HG03159 (cell line): ENCODE data around the gene AOPEP.

Experiments used
- ATAC-seq: cut with Tn5 transposase; IDR thresholded peaks from one replicate; pipeline ENCODE4 v1.9.1; 2021; ENCODE audit warnings: mild to moderate bottlenecking, moderate library complexity; ENCODE audit not compliant: unreplicated experiment

AOPEP gene

DNA sequence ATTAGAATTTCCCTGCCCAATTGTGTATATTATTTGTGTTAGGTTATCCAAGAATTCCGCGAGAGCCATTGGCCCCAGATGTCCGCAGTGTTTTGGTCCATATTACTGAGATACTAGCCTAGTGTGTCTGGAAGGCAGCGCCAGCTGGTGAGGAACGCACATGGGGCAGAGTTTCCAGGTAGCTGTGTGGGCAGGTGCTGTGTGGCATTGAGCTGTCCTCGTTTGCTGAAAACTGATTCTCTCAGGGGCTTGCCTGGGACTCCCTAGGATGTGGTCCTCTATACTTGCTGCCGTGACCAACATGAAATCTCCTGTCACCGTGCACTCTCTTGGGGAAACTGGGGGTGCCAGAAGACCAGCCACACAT lies 302.3 kb downstream of the AOPEP start:
- ATAC-seq: no peak

GRCh38 chr9:95029288-95029687 lies 302.8 kb downstream of the AOPEP start:
- no peak for ATAC-seq

- no peak for ATAC-seq
Observed at GRCh38 chr9:95029720-95030119, 303.2 kb downstream of the AOPEP start.

GRCh38 chr9:95030344-95030743 lies 303.8 kb downstream of the AOPEP start:
- no peak for ATAC-seq

GRCh38 chr9:95030920-95031642 lies 304.6 kb downstream of the AOPEP start:
- no peak for ATAC-seq

DNA sequence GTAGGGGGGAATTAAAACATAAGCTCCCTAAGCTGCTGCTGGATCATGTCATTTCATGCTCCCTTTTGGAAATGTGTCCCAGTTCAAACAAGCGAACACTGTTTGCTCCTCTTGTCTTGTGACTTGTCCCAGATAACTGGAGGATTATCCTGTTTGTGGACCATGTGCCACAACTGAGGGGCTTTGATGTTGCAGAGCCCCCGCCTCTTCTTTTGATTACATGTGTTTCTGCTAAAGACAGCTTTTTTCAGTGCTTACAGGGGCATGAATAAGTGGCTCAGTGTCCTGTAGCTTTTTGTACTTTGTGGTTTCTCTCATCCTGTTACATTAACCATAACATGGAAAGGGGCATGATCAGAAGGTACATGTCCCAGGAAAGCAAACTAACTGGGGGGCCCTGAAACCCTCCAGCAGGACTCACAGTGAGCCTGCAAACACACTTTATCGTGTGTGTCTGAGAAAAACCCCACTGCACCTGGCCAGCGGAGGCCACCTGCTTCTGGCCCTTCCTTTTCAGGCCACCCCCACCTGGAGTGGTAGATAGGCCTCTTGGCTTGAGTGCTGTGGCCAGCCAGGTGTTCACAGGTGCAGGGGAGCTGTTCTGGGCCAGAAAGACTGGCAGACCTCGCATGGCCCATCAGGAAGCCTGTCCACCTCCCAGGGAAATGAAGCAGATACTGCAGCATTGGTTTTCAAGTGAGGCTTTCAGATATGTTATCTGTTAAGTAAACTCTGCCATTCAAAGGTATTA lies 305.4 kb downstream of the AOPEP start:
- no peak for ATAC-seq

DNA sequence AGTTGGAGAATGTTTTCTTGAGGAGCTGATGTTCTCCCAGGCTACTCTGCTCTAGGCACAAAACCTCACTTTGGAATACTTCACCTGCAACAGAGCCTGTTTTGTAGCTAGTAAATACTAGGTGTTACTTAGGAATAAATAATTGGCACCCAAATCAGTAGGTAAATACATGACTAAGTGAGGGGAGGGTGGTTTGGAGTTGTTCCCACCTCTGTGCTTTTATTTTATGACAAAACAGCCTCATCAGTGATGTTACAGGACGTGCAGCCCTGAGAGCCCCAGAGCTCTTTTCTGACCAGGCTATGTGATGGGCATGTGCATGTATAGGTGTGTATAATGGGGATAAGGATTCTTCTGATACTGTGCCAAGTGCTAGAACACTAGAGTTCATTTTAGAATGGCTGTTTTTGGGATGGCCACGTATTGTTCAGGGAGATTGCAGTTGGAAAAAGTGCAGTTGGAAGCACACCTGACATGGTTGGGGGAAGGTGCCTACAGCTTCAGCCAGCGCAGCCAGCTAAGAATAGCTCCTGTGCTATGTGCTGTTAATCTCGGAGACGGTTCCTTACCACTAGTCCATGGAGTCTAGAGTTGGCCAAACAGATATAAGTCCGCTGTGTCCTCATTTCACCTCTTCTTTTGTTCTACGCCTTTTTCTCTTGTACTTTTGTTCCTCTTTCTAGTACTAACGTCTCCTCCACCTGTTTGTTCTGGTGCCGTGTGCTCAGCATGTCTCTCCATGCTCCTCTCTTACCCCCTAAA lies 306.3 kb downstream of the AOPEP start:
- ATAC-seq: no peak

GRCh38 chr9:95035846-95036245 lies 309.3 kb downstream of the AOPEP start:
- ATAC-seq: no peak

DNA sequence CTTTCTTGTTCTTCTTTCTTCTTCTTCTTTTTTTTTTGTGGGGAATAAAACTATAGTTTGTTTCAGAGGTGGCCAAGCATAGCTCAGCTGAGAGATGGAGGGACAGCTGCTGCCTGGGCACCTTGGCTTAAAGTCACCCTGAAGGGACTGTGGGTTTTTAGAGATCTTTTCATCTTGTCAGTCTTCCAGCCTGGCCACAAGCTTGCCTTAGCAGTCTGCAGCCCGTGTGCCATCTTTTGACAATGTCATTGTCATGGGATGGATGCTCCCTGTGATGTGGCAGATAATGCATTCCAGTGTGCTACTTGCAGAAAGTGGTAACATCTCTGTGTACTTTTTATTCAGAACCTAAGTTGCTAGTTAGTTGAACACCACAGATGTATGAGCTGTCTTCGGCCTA lies 310.2 kb downstream of the AOPEP start:
- ATAC-seq: no peak

GRCh38 chr9:95037789-95038521 lies 311.5 kb downstream of the AOPEP start:
- no peak for ATAC-seq

GRCh38 chr9:95038666-95039065 lies 312.2 kb downstream of the AOPEP start:
- no peak for ATAC-seq

DNA sequence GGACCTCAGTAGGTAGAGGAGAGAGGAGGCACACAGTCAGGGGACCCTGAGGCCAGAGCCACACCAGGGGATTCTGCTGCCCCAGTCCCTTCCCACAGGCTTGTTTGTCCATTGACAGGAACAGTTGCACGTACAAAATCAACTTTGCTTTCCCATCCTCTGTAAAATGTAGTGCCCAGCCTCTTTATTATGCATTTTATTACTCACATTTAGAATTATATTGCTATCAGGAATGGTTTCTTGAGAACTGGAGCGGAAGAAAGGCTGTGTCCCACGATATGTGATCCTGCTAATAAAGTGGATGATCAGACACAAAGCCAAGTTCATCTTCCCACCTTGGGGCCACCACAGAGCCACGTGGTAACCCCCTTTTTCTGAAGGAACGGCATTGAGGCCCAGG lies 313.6 kb downstream of the AOPEP start:
- ATAC-seq: no peak

DNA sequence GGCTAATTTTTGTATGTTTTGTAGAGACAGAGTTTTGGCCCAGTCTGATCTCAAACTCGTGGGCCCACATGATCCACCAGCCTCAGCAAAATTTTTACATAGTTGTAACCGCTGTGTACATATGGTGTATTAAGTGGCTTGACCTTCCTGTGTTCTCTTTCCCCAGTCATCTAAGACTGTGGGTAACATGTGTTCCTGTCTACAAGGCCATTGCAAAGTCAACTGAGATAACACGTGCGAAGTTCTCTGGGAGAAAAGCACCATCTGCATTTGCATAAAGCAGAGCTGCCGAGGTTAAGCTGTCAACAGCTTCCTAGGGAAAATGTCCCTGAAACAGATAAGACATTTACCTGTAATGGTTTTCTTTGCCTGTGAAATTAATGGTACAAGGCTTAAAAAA lies 317.3 kb downstream of the AOPEP start:
- ATAC-seq: no peak

- ATAC-seq: no peak
Observed at GRCh38 chr9:95044731-95045508, 318.4 kb downstream of the AOPEP start.

DNA sequence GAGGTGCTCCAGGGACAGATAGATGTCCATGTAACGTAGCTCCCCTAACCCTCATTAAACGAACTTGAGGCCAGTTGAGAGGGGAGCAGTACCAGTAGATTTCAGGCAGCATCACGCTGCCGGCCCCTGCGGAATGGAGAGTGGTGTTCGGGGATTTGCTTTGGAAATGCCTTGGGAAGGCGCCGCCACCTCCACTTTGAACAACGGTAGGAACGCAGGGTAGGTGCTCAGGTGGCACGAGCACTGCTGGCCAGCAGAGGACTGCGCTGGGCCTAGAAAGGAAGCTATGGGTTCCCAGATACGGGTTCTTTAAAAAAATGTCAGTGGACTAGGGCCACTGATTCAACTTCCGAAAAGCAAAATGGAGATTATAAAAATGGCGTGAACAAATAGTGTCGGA lies 319.3 kb downstream of the AOPEP start:
- ATAC-seq: no peak

DNA sequence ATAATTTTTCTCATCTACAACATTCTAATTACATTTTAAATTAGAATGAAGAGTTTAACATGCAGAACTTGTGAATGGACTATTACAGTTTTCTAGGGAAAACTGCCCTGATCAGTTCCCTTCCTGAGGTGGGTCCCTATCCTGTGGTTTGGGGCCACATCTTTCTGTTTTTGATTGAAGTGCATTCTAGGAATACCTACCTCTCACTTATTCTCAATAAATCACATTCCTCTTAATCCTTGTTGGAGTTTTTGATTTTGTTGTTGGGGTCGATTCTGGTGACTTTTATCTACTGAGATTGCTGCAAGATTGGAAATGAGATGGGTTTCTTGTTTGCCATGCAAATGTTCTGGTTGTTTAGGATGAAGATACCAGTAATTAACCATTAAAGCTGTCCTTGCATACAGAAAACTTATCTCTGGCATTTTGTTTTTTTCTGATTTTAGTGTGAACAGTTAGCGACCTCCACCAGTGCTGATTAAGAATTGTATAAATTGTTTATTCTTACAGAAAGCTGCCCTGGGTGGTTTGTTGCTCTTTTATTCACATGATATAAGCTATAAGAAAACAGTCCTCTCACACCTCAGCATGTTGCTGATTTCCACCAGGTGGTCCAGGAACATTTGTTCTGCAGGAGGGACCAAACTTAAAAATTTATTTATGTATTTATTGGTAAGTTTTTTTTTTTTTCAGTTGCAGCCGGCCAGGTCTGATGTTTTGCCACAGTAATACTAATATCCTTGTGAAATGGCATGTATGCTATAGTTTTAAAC lies 321.1 kb downstream of the AOPEP start:
- no peak for ATAC-seq

DNA sequence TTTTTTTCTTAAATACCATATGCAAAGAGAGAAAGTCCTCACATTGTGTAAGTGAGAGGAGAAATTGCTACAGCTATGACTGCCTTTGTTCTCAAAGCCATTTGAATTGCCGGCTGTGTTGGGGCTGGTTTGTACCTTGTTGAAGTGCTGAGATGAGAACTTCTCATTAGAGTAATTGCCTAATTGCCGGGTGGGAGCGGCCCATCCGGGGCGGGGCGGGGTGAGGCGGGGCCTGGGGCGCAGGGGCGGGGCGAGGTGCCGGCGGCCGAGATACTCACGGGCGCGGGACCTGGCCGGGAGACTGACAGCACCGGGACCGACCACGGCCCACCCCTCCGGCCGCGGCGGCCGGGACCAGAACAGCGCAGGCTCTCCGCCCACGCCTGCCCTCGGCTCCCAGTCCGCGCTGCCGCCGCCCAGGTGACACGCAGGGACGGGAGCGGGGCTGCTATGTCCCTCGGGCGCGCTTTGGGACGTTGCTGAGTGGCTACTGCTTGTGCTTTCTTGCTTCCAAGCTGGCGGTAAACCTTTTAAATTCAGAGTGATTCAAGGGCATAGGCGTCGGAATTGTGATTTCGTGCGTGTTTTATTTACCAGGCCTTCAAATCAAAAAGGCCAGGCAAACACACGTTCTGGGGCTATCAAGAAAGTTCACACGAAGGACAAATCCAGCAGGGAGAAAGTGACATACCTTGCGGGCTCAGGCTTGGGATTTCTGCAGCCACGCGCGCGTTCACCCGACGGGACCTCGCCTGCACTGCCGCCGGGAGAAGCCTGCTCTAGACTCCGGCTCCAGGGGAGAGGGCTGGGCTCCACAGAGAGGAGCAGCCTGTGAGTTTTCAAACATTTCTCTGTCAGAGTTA lies 322.0 kb downstream of the AOPEP start:
- ATAC-seq: no peak

GRCh38 chr9:95049761-95050160 lies 323.3 kb downstream of the AOPEP start:
- ATAC-seq: no peak
